NCI-H1092 (cell line): ENCODE results near the gene METTL25B.
"Not testable (repeated sequence)": the region's sequence is repeated elsewhere in the genome, so short reads cannot be mapped to it uniquely, and the experiment has no call there.

ENCODE experiments used
- DNase-seq: peaks from one replicate; lab custom pipeline; 2025; lab: John Stamatoyannopoulos, UW

Gene METTL25B

DNA sequence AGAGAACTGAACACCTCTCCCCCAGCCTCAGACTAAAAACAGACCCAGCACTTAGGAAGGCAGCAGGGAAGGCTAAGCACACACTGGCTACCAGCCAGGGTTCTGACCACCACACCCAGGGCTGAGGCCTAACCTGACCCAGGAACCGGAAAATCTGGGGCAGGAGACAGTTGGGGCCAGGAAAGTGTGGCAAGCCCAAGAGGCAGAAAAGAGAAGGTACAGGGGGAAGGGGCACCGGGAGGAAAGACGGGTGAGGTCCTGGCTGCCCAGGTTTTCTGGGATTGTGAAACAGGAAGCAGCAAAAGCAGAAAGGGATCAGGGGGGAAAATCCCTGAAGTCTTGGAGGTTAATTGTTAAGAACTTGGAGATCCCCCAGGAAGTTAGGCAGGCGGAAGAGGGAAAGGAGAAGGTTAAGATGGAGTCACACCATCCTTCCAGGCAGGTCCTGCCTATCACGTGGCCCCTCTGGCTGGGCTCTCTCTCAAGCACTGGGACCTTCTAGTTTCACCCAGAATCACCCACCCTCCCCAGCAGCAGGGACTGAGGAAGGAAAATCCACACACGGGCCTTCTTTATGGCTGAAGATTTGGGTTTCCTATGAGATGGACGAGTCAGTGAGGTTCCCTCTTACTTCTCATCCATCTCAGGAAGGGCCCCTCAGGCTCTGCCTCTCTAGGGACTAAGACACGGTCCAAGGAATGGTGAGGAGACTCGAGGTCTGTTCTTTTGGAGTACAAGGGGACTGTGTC lies 20.6 kb downstream of the METTL25B start:
- no peak for DNase-seq

- no peak for DNase-seq
Observed at GRCh38 chr1:156749419-156750118, 21.3 kb downstream of the METTL25B start.

GRCh38 chr1:156750191-156750672 lies 22.0 kb downstream of the METTL25B start:
- no peak for DNase-seq

GRCh38 chr1:156750711-156751450 lies 22.6 kb downstream of the METTL25B start:
- DNase-seq: peak; percentile 45

GRCh38 chr1:156751451-156751756 lies 23.1 kb downstream of the METTL25B start, which contains the start of gene HDGF:
Gene HDGF (minus strand): TSS chr1:156751675. CDS start chr1:156751429, 246 bp downstream.
- DNase-seq: no peak

- peak; percentile 96 for DNase-seq
Observed at GRCh38 chr1:156751757-156752481, 23.6 kb downstream of the METTL25B start.

DNA sequence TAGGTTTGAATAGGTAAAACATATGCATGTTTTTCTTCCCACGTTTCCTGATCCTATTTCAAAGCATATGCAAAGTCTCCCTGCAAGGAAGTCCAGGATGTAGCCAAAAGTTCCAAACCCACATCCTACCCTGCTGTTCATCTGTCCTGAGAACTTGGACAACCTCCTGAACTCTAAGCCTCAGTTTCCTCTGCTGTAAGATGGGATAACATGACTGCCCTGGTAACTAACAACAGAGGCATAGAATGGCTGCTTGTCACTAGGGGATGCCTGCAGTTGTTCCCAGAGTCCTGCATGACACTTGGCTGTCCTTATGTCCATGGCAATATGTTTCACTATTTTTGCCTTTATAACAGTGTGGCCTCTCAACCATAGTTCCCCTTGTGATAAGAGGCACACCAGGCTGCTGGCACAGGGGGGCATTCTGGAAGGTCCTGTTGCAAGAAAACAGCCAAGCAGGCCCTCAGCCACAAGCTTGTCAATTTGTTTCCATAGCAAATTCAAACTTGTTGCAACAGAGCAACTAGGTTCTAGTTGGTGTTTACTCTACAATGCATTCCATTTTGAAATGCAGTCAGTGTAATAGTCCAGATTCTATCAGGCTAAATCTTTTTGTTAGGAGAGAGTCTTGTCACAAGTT lies 24.7 kb downstream of the METTL25B start:
- no peak for DNase-seq

DNA sequence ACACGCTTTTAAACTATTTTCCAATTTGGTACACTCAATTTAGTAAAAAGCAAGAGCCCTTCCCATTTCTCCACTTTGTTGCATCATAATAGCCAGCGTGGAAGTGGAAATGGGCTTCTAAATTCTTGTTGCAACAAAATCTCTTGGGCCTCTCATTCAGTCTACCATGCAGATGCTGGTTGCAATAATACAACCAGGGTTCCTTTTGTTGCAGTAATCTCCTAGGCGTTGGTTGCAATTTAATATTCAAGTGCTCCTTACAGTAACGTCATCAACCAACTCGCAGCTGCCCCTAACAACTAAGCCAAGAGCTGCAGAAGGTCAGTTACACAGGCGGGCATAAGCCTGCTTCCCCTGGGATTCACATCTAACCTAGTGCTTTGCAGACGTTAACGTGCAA lies 25.9 kb downstream of the METTL25B start:
- no peak for DNase-seq

DNA sequence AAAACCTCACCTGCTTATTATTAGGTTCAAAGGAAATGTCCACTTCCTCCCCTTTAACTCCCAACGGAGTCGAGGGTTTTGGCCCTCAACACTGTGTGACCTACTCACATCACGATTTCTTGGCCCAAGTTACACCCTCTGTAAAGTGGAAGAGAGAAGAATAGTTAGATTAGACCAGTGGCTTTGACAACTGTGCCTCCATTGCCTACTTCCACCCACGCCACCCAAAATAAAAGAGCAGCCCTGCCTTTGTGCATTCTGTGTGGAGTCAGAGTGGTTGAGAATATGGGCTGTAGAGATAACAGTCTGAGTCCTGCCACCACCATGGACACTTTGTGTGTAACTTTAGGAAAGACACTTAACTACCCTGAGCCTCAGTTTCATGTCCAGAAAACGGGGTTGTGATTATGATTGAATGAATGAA lies 27.3 kb downstream of the METTL25B start:
- no peak for DNase-seq

DNA sequence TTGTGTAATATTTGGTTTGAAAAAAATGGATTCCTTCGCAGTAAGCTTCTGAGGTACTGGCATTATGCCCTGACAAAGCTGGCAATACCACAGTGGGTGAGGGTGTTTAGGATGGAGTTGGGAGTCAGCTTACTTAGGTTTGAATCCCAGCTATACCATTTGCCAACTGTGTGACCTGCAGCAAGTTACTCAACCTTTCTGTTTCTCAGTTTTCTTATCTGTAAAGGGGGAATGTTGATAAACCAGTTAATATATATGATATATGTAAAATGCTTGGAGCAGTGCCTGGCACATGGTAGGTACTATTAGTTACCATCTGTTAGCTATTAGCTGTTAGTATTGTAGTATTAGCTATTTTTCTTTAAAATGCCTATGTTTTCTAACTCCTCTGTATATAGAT lies 28.1 kb downstream of the METTL25B start:
- no peak for DNase-seq

DNA sequence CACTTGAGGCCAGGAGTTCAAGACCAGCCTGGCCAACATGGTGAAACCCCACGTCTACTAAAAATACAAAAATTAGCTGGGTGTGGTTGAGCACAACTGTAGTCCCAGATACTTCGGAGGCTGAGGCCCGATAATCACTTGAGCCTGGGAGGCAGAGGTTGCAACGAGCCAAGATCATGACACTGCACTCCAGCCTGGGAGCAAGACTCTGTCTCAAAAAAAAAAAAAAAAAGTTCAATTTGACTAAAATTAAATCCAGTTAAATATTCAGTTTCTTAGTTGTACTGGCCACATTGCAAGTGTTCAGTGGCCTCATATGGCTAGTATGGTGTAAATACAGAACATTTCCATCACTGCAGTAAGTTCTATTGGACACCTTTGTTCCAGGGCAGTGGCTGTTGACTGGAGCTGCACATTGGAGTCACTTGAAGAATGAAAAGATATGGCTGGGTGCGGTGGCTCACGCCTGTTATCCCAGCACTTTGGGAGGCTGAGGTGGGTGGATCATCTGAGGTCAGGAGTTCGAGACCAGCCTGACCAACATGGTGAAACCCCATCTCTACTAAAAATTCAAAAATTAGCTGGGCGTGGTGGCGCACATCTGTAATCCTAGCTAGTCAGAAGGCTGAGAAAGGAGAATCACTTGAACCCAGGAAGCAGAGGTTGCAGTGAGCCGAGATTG lies 29.4 kb downstream of the METTL25B start:
- DNase-seq: not testable (repeated sequence)

GRCh38 chr1:156760092-156760795 lies 32.0 kb downstream of the METTL25B start:
- DNase-seq: no peak

DNA sequence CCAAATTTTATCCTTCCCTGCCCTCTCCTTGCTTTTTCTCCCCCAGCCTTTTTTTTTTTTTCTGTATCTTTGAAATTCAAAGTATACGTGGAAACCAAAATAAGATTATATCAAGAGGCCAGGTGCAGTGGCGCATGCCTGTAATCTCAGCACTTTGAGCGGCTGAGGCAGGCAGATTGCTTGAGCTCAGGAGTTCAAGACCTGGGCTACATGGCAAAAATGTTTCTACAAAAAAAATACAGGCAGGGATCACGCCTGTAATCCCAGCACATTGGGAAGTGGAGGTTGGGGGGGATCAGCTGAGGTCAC lies 32.5 kb downstream of the METTL25B start:
- no peak for DNase-seq

GRCh38 chr1:156765136-156765535 lies 36.9 kb downstream of the METTL25B start:
- not testable (repeated sequence) for DNase-seq

DNA sequence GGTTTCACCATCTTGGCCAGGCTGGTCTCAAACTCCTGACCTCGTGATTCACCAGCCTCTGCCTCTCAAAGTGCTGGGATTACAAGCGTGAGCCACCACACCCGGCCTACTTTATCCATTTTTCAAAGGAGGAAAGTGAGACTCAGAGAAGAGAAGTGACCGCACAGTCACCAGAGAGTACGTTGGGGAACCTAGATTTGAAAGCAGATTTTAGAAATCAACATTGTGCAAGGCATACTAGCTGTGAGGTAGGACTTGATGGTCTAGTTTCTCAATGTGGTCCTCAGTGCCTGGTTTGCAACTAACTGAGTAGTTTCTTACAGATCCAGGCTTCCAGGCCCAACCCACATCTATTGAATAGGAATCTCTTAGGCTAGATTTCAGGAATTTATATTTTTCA lies 37.4 kb downstream of the METTL25B start:
- no peak for DNase-seq

DNA sequence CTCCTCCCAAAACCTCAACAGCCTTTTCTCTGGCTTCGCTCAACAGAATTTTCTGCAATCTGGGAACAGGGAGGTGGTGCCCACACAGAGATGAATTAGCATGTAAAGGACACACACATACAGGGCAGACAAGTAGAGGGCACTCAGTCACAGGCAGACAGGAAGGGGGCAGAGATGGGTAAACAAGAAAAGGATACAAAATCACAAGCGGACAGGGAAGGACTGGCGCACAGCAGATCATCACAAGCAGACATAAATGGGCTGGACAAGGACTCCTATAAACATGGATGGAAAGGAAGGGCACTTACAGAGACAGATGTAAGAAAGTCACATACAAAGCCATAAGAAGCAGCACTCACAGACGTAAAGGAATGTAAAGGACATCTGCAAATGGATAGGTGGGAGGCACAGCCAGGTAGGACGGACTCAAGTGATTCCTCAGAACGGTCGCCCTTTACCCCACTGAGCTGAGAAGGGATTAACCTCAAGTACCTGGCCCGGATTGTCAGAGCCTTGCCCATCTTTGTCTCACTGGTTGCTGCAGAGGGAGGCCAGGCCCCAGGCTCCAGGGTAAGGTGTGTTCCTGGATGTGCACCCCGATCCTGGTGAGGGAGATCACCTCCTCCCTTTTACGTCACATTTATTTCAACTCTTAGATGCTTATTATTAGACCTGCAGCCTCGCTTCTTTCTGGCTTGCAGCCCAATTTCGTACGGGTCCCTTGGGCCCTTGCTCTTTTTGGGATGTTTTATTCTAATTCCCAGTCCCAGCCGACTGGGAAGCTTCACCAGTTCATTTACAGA lies 38.2 kb downstream of the METTL25B start:
- DNase-seq: no peak

- peak; percentile 100 for DNase-seq
Observed at GRCh38 chr1:156767101-156767878, 39.0 kb downstream of the METTL25B start, which contains the start of gene PRCC. Gene PRCC (plus strand): TSS chr1:156767535. CDS start chr1:156767772, 237 bp downstream.

DNA sequence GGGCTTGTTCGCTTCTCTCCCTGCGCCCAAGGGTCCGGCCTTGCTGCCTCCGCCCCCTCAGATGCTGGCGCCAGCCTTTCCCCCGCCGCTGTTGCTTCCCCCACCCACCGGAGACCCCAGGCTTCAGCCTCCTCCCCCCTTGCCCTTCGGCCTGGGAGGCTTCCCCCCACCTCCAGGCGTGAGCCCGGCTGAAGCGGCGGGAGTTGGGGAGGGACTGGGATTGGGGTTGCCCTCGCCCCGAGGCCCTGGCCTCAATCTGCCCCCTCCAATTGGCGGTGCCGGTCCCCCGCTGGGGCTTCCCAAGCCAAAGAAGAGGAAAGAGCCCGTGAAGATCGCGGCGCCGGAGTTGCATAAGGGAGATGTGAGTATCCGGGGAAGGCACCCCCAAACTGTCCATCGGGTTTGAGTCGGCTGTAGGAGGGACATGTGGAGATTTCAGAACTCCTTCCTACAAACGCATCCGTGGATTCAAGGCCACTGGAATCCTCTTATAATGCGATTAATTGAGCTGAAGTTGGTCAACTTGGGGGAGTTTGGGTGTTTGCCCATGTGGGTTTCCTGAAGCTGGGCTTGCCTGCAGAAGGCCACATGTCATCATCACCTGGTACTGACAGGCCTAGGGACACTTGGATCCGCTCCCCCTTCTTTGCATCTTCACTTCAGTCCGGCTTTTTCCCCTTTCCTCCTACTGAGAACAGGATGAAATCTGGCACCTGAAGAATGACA lies 39.8 kb downstream of the METTL25B start:
- no peak for DNase-seq
